ENCODE measurements around the gene BARX1. TPM values are rescaled to one million over a fixed set of nuclear protein-coding genes. Genes with fewer than 3 reads are reported as not detected.
"Not testable (repeated sequence)": the region's sequence is repeated elsewhere in the genome, so short reads cannot be mapped to it uniquely, and the experiment has no call there.

The BARX1 gene
- total RNA-seq, 2 donors from 2014 or later, result 0.38 to 1.7 TPM

GRCh38 chr9:93944011-93944410 lies 11.1 kb downstream of the BARX1 start:
- no peak overlapping the region for H3K27ac Mint-ChIP-seq
- no peaks in the 10 kb centered on the region for H3K9me3 Mint-ChIP-seq
- H3K36me3 Mint-ChIP-seq (ENCODE audit: insufficient read depth in 2 of 2), result no peaks in the 10 kb centered on the region

GRCh38 chr9:93942161-93942560 lies 13.0 kb downstream of the BARX1 start:
- no peaks in the 10 kb centered on the region for H3K36me3 Mint-ChIP-seq (ENCODE audit: insufficient read depth in 2 of 2)
- no peak for DNase-seq
- H3K9me3 Mint-ChIP-seq, result no peaks in the 10 kb centered on the region
- H3K27ac Mint-ChIP-seq, result no peak overlapping the region
- peaks cover 25% of the 10 kb centered on the region for H3K4me1 Mint-ChIP-seq (ENCODE audit: low read depth)
- ATAC-seq (replicated peaks in 1 of 2), result no peak
- no peak overlapping the region for H3K4me3 Mint-ChIP-seq
- peaks cover 83% of the 10 kb centered on the region for H3K27me3 Mint-ChIP-seq (ENCODE audit: low read depth)

More at GRCh38 chr9:93944011-93944410, 11.1 kb downstream of the BARX1 start:
- no peak overlapping the region for H3K4me3 Mint-ChIP-seq
- peaks cover 89% of the 10 kb centered on the region for H3K27me3 Mint-ChIP-seq (ENCODE audit: low read depth)
- peaks cover 30% of the 10 kb centered on the region for H3K4me1 Mint-ChIP-seq (ENCODE audit: low read depth)
- no peak for ATAC-seq (replicated peaks in 1 of 2)
- DNase-seq, result no peak

- peaks cover 77% of the 10 kb centered on the region for H3K27me3 Mint-ChIP-seq (ENCODE audit: low read depth)
- H3K27ac Mint-ChIP-seq, result no peak overlapping the region
- H3K9me3 Mint-ChIP-seq, result no peaks in the 10 kb centered on the region
- H3K4me3 Mint-ChIP-seq, result no peak overlapping the region
- H3K4me1 Mint-ChIP-seq (ENCODE audit: low read depth), result peaks cover 25% of the 10 kb centered on the region
- DNase-seq (no peak), ATAC-seq (replicated peaks in 1 of 2) (peak; percentile 53 to 68)
- no peaks in the 10 kb centered on the region for H3K36me3 Mint-ChIP-seq (ENCODE audit: insufficient read depth in 2 of 2)
These were observed 13.7 kb downstream of the BARX1 start for GRCh38 chr9:93941493-93941892.

- Mint-ChIP-seq H3K9me3 (no peaks in the 10 kb centered on the region), H3K27me3 (ENCODE audit: low read depth) (peaks cover 73% of the 10 kb centered on the region), H3K36me3 (ENCODE audit: insufficient read depth in 2 of 2) (no peaks in the 10 kb centered on the region), H3K4me3 (no peak overlapping the region), H3K27ac (no peak overlapping the region), H3K4me1 (ENCODE audit: low read depth) (peaks cover 19% of the 10 kb centered on the region)
- no peak for DNase-seq
- no peak for ATAC-seq (replicated peaks in 1 of 2)
These were observed 14.2 kb downstream of the BARX1 start for GRCh38 chr9:93940951-93941350.

GRCh38 chr9:93939589-93939988 lies 15.6 kb downstream of the BARX1 start:
- H3K9me3 Mint-ChIP-seq; ATAC-seq (replicated peaks in 1 of 2); H3K4me3 Mint-ChIP-seq; H3K4me1 Mint-ChIP-seq (ENCODE audit: low read depth); H3K36me3 Mint-ChIP-seq (ENCODE audit: insufficient read depth in 2 of 2); DNase-seq; H3K27ac Mint-ChIP-seq: not testable (repeated sequence)
- H3K27me3 Mint-ChIP-seq (ENCODE audit: low read depth), result peaks cover 67% of the 10 kb centered on the region

GRCh38 chr9:93937193-93937592 lies 18.0 kb downstream of the BARX1 start:
- Mint-ChIP-seq H3K27ac (no peak overlapping the region), H3K4me1 (ENCODE audit: low read depth) (peaks cover 7% of the 10 kb centered on the region), H3K27me3 (ENCODE audit: low read depth) (peaks cover 54% of the 10 kb centered on the region), H3K36me3 (ENCODE audit: insufficient read depth in 2 of 2) (no peaks in the 10 kb centered on the region), H3K4me3 (no peak overlapping the region), H3K9me3 (no peaks in the 10 kb centered on the region)
- DNase-seq (no peak), ATAC-seq (replicated peaks in 1 of 2) (no peak)

GRCh38 chr9:93931905-93932304 lies 23.2 kb downstream of the BARX1 start:
- Mint-ChIP-seq H3K4me3 (no peak overlapping the region), H3K36me3 (ENCODE audit: insufficient read depth in 2 of 2) (no peaks in the 10 kb centered on the region), H3K27ac (no peak overlapping the region), H3K9me3 (peaks cover 0 to 2% of the 10 kb centered on the region in 2 donors), H3K27me3 (ENCODE audit: low read depth) (peaks cover 35% of the 10 kb centered on the region), H3K4me1 (ENCODE audit: low read depth) (no peaks in the 10 kb centered on the region)
- ATAC-seq (replicated peaks in 1 of 2), result no peak
- DNase-seq, result no peak

- Mint-ChIP-seq H3K4me3 (no peak overlapping the region), H3K9me3 (peaks cover 0 to 2% of the 10 kb centered on the region in 2 donors), H3K27me3 (ENCODE audit: low read depth) (peaks cover 29% of the 10 kb centered on the region), H3K4me1 (ENCODE audit: low read depth) (no peaks in the 10 kb centered on the region), H3K36me3 (ENCODE audit: insufficient read depth in 2 of 2) (no peaks in the 10 kb centered on the region), H3K27ac (no peak overlapping the region)
- no peak for DNase-seq
- no peak for ATAC-seq (replicated peaks in 1 of 2)
These were observed 25.1 kb downstream of the BARX1 start for GRCh38 chr9:93930070-93930469.

- no peaks in the 10 kb centered on the region for H3K36me3 Mint-ChIP-seq (ENCODE audit: insufficient read depth in 2 of 2)
- no peak overlapping the region for H3K4me3 Mint-ChIP-seq
- H3K27ac Mint-ChIP-seq, result no peak overlapping the region
- no peaks in the 10 kb centered on the region for H3K4me1 Mint-ChIP-seq (ENCODE audit: low read depth)
- ATAC-seq (replicated peaks in 1 of 2) (no peak), DNase-seq (no peak)
- peaks cover 22% of the 10 kb centered on the region for H3K27me3 Mint-ChIP-seq (ENCODE audit: low read depth)
- H3K9me3 Mint-ChIP-seq, result peaks cover 0 to 2% of the 10 kb centered on the region in 2 donors
These were observed 25.9 kb downstream of the BARX1 start for GRCh38 chr9:93929231-93929630.

GRCh38 chr9:93922535-93922934 lies 32.6 kb downstream of the BARX1 start:
- no peak overlapping the region for H3K27ac Mint-ChIP-seq
- DNase-seq (no peak), ATAC-seq (replicated peaks in 1 of 2) (no peak)
- H3K36me3 Mint-ChIP-seq (ENCODE audit: insufficient read depth in 2 of 2), result no peaks in the 10 kb centered on the region
- H3K4me1 Mint-ChIP-seq (ENCODE audit: low read depth), result no peaks in the 10 kb centered on the region
- no peak overlapping the region for H3K4me3 Mint-ChIP-seq
- H3K27me3 Mint-ChIP-seq (ENCODE audit: low read depth), result no peaks in the 10 kb centered on the region
- H3K9me3 Mint-ChIP-seq, result peaks cover 0 to 2% of the 10 kb centered on the region in 2 donors

- H3K4me3 Mint-ChIP-seq, result no peak overlapping the region
- H3K36me3 Mint-ChIP-seq (ENCODE audit: insufficient read depth in 2 of 2), result no peaks in the 10 kb centered on the region
- DNase-seq (no peak), ATAC-seq (replicated peaks in 1 of 2) (no peak)
- H3K9me3 Mint-ChIP-seq, result no peaks in the 10 kb centered on the region
- no peak overlapping the region for H3K27ac Mint-ChIP-seq
- no peaks in the 10 kb centered on the region for H3K27me3 Mint-ChIP-seq (ENCODE audit: low read depth)
- H3K4me1 Mint-ChIP-seq (ENCODE audit: low read depth), result no peaks in the 10 kb centered on the region
These were observed 34.9 kb downstream of the BARX1 start for GRCh38 chr9:93920131-93920800.

GRCh38 chr9:93918061-93918460 lies 37.1 kb downstream of the BARX1 start:
- Mint-ChIP-seq H3K4me1 (ENCODE audit: low read depth) (no peaks in the 10 kb centered on the region), H3K4me3 (no peak overlapping the region), H3K27me3 (ENCODE audit: low read depth) (no peaks in the 10 kb centered on the region), H3K9me3 (no peaks in the 10 kb centered on the region), H3K36me3 (ENCODE audit: insufficient read depth in 2 of 2) (no peaks in the 10 kb centered on the region), H3K27ac (no peak overlapping the region)
- ATAC-seq (replicated peaks in 1 of 2) (no peak), DNase-seq (no peak)

GRCh38 chr9:93917121-93917853 lies 37.9 kb downstream of the BARX1 start:
- Mint-ChIP-seq H3K36me3 (ENCODE audit: insufficient read depth in 2 of 2) (no peaks in the 10 kb centered on the region), H3K9me3 (no peaks in the 10 kb centered on the region), H3K27ac (no peak overlapping the region), H3K4me1 (ENCODE audit: low read depth) (no peaks in the 10 kb centered on the region), H3K4me3 (no peak overlapping the region), H3K27me3 (ENCODE audit: low read depth) (no peaks in the 10 kb centered on the region)
- DNase-seq, result no peak
- no peak for ATAC-seq (replicated peaks in 1 of 2)

- no peaks in the 10 kb centered on the region for H3K9me3 Mint-ChIP-seq
- no peaks in the 10 kb centered on the region for H3K4me1 Mint-ChIP-seq (ENCODE audit: low read depth)
- no peak for DNase-seq
- no peak overlapping the region for H3K27ac Mint-ChIP-seq
- H3K36me3 Mint-ChIP-seq (ENCODE audit: insufficient read depth in 2 of 2), result no peaks in the 10 kb centered on the region
- no peaks in the 10 kb centered on the region for H3K27me3 Mint-ChIP-seq (ENCODE audit: low read depth)
- no peak overlapping the region for H3K4me3 Mint-ChIP-seq
- no peak for ATAC-seq (replicated peaks in 1 of 2)
These were observed 38.8 kb downstream of the BARX1 start for GRCh38 chr9:93916358-93916757.
